ENCODE data around the gene RARB.

RARB gene

GRCh38 chr3:25384471-25384870 is 43.6 kb upstream of the RARB start:
- DNase-seq (ENCODE audit: low read depth in 1 of 2, low spot score in 1 of 2): no peak
- Histone ChIP-seq H3K27ac (replicated peaks) (no peak overlapping the region), H3K27me3 (ENCODE audit: insufficient read depth, poor library complexity, severe bottlenecking) (no peaks in the 10 kb centered on the region), H3K4me3 (replicated peaks; ENCODE audit: insufficient read depth, low read length) (no peak overlapping the region)
- TF ChIP-seq SPI1 (IDR thresholded peaks at IDR 0.05; ENCODE audit: borderline replicate concordance, low read depth) (no peak), REST (IDR thresholded peaks at IDR 0.05; ENCODE audit: insufficient replicate concordance, low read depth) (no peak), POLR2AphosphoS5 (IDR thresholded peaks at IDR 0.05; ENCODE audit: low read depth) (no peak), CTCF (IDR thresholded peaks at IDR 0.05; ENCODE audit: insufficient read depth, low read length) (no peak), GABPA (IDR thresholded peaks at IDR 0.05; ENCODE audit: low read depth) (no peak)

GRCh38 chr3:25385807-25386460 is 42.1 kb upstream of the RARB start:
- TF ChIP-seq SPI1 (IDR thresholded peaks at IDR 0.05; ENCODE audit: borderline replicate concordance, low read depth) (no peak), POLR2AphosphoS5 (IDR thresholded peaks at IDR 0.05; ENCODE audit: low read depth) (no peak), CTCF (IDR thresholded peaks at IDR 0.05; ENCODE audit: insufficient read depth, low read length) (no peak), REST (IDR thresholded peaks at IDR 0.05; ENCODE audit: insufficient replicate concordance, low read depth) (no peak), GABPA (IDR thresholded peaks at IDR 0.05; ENCODE audit: low read depth) (no peak)

GRCh38 chr3:25386686-25387255 is 41.3 kb upstream of the RARB start:
- H3K27ac ChIP-seq (replicated peaks): no peak overlapping the region
- H3K4me3 ChIP-seq (replicated peaks; ENCODE audit: insufficient read depth, low read length): no peak overlapping the region
- no peak for TF ChIP-seq GABPA (IDR thresholded peaks at IDR 0.05; ENCODE audit: low read depth)
- no peak for TF ChIP-seq REST (IDR thresholded peaks at IDR 0.05; ENCODE audit: insufficient replicate concordance, low read depth)
- no peak for TF ChIP-seq POLR2AphosphoS5 (IDR thresholded peaks at IDR 0.05; ENCODE audit: low read depth)
- no peak for TF ChIP-seq SPI1 (IDR thresholded peaks at IDR 0.05; ENCODE audit: borderline replicate concordance, low read depth)
- TF ChIP-seq CTCF (IDR thresholded peaks at IDR 0.05; ENCODE audit: insufficient read depth, low read length): no peak
- no peak for DNase-seq (ENCODE audit: low read depth in 1 of 2, low spot score in 1 of 2)
- no peaks in the 10 kb centered on the region for H3K27me3 ChIP-seq (ENCODE audit: insufficient read depth, poor library complexity, severe bottlenecking)

More at GRCh38 chr3:25385807-25386460, 42.1 kb upstream of the RARB start:
- Histone ChIP-seq H3K27ac (replicated peaks) (no peak overlapping the region), H3K4me3 (replicated peaks; ENCODE audit: insufficient read depth, low read length) (no peak overlapping the region), H3K27me3 (ENCODE audit: insufficient read depth, poor library complexity, severe bottlenecking) (no peaks in the 10 kb centered on the region)
- no peak for DNase-seq (ENCODE audit: low read depth in 1 of 2, low spot score in 1 of 2)
